ENCODE results near the gene NELL1. TPM values are rescaled to one million over a fixed set of nuclear protein-coding genes. Genes with fewer than 3 reads are reported as not detected.

The NELL1 gene
- total and polyA plus RNA-seq, 2 experiments from 2014 or later = 1.6 TPM; not detected in 1

DNA sequence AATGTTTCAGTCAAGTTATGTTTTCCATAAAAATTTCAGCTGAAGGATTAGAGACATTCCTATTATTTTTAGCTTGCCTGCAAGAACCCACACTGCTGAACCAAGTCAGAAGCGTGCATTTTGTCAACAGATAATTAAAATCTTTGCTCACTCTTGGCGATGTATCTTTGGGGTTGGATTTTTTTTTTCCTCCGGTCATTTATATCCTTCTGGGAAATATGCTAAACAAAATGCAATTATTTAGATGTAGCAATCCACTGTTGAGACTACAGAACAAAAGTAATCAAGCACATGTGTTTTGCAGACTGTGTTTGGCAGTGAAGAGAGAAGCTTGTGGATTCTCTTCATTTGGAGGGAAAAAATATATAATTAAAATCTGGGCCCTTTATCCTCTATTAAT, 15.3 kb upstream of the NELL1 start (continued):
- TF ChIP-seq, protein P1, sequence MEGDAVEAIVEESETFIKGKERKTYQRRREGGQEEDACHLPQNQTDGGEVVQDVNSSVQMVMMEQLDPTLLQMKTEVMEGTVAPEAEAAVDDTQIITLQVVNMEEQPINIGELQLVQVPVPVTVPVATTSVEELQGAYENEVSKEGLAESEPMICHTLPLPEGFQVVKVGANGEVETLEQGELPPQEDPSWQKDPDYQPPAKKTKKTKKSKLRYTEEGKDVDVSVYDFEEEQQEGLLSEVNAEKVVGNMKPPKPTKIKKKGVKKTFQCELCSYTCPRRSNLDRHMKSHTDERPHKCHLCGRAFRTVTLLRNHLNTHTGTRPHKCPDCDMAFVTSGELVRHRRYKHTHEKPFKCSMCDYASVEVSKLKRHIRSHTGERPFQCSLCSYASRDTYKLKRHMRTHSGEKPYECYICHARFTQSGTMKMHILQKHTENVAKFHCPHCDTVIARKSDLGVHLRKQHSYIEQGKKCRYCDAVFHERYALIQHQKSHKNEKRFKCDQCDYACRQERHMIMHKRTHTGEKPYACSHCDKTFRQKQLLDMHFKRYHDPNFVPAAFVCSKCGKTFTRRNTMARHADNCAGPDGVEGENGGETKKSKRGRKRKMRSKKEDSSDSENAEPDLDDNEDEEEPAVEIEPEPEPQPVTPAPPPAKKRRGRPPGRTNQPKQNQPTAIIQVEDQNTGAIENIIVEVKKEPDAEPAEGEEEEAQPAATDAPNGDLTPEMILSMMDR (conservative IDR thresholded peaks at IDR 0.05; ENCODE audit: low read depth in 2 of 2) = no peak
- TF ChIP-seq STAT1 (IDR thresholded peaks at IDR 0.05; ENCODE audit: unreplicated experiment) = no peak

DNA sequence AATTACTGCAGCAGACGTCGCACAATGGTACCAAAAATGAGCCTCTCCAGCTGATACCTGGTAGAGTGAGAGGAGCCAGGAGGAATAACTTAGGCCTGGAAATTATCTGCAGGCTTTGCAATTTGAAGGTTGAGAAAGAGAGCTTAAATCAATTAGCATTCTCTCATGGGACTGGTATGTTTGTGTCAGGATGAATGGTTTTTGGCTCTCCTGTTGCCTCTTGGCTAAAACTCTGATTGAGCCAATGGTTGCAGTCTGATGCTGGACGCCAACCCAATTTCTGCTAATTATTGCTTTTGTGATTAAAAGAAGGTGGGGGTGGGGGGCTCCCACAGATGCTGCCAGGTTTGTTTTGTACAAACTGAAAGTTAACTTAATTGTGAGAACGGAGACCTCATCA, 12.5 kb upstream of the NELL1 start:
- DNase-seq (ENCODE audit: low spot score) (no peak), ATAC-seq (no peak)
- Histone ChIP-seq H3K27me3 (ENCODE audit: insufficient read depth) (no peaks in the 10 kb centered on the region), H3K4me3 (no peak overlapping the region), H3K4me1 (ENCODE audit: insufficient read depth) (peaks cover 15% of the 10 kb centered on the region), H3K36me3 (ENCODE audit: insufficient read depth) (no peaks in the 10 kb centered on the region), H3K9me2 (ENCODE audit: insufficient read depth) (no peaks in the 10 kb centered on the region), H3K79me2 (replicated peaks; ENCODE audit: insufficient read depth) (no peaks in the 10 kb centered on the region), H2AFZ (peak overlapping the region; percentile 60; the same call in 1 of the 2 replicates), H4K20me1 (replicated peaks; ENCODE audit: insufficient read depth) (no peaks in the 10 kb centered on the region), H3K4me2 (peak overlapping the region; percentile 19; the same call in 1 of the 2 replicates), H3F3A (replicated peaks; ENCODE audit: low read depth) (no peaks in the 10 kb centered on the region), H3K27ac (ENCODE audit: low read depth) (no peak overlapping the region)
- H3K27me3 Mint-ChIP-seq (ENCODE audit: insufficient read depth, low read depth, poor library complexity) = peaks cover 4% of the 10 kb centered on the region
- H3K27ac Mint-ChIP-seq = no peak overlapping the region
- H3K36me3 Mint-ChIP-seq (ENCODE audit: low read depth) = no peaks in the 10 kb centered on the region
- TF ChIP-seq, protein P2, sequence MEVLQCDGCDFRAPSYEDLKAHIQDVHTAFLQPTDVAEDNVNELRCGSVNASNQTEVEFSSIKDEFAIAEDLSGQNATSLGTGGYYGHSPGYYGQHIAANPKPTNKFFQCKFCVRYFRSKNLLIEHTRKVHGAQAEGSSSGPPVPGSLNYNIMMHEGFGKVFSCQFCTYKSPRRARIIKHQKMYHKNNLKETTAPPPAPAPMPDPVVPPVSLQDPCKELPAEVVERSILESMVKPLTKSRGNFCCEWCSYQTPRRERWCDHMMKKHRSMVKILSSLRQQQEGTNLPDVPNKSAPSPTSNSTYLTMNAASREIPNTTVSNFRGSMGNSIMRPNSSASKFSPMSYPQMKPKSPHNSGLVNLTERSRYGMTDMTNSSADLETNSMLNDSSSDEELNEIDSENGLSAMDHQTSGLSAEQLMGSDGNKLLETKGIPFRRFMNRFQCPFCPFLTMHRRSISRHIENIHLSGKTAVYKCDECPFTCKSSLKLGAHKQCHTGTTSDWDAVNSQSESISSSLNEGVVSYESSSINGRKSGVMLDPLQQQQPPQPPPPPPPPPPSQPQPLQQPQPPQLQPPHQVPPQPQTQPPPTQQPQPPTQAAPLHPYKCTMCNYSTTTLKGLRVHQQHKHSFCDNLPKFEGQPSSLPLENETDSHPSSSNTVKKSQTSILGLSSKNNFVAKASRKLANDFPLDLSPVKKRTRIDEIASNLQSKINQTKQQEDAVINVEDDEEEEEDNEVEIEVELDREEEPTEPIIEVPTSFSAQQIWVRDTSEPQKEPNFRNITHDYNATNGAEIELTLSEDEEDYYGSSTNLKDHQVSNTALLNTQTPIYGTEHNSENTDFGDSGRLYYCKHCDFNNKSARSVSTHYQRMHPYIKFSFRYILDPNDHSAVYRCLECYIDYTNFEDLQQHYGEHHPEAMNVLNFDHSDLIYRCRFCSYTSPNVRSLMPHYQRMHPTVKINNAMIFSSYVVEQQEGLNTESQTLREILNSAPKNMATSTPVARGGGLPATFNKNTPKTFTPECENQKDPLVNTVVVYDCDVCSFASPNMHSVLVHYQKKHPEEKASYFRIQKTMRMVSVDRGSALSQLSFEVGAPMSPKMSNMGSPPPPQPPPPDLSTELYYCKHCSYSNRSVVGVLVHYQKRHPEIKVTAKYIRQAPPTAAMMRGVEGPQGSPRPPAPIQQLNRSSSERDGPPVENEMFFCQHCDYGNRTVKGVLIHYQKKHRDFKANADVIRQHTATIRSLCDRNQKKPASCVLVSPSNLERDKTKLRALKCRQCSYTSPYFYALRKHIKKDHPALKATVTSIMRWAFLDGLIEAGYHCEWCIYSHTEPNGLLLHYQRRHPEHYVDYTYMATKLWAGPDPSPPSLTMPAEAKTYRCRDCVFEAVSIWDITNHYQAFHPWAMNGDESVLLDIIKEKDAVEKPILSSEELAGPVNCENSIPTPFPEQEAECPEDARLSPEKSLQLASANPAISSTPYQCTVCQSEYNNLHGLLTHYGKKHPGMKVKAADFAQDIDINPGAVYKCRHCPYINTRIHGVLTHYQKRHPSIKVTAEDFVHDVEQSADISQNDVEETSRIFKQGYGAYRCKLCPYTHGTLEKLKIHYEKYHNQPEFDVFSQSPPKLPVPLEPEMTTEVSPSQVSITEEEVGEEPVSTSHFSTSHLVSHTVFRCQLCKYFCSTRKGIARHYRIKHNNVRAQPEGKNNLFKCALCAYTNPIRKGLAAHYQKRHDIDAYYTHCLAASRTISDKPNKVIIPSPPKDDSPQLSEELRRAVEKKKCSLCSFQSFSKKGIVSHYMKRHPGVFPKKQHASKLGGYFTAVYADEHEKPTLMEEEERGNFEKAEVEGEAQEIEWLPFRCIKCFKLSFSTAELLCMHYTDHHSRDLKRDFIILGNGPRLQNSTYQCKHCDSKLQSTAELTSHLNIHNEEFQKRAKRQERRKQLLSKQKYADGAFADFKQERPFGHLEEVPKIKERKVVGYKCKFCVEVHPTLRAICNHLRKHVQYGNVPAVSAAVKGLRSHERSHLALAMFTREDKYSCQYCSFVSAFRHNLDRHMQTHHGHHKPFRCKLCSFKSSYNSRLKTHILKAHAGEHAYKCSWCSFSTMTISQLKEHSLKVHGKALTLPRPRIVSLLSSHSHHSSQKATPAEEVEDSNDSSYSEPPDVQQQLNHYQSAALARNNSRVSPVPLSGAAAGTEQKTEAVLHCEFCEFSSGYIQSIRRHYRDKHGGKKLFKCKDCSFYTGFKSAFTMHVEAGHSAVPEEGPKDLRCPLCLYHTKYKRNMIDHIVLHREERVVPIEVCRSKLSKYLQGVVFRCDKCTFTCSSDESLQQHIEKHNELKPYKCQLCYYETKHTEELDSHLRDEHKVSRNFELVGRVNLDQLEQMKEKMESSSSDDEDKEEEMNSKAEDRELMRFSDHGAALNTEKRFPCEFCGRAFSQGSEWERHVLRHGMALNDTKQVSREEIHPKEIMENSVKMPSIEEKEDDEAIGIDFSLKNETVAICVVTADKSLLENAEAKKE (CRISPR knock-in tag; IDR thresholded peaks at IDR 0.05) = no peak
- TF ChIP-seq JUNB (IDR thresholded peaks at IDR 0.05; ENCODE audit: unreplicated experiment) (no peak), ZNF331 (CRISPR knock-in tag; IDR thresholded peaks at IDR 0.05; ENCODE audit: low read depth) (no peak), ZNF114 (CRISPR knock-in tag; IDR thresholded peaks at IDR 0.05) (no peak)
- no peak overlapping the region for H3K4me3 Mint-ChIP-seq
- H3K4me1 Mint-ChIP-seq = peaks cover 20% of the 10 kb centered on the region
- no peaks in the 10 kb centered on the region for H3K9me3 Mint-ChIP-seq

All from GM23338 (cell line).